ENCODE measurements around the gene BACH2.

- TF ChIP-seq EZH2phosphoT487 (IDR thresholded peaks at IDR 0.05), result no peak
- no peak for TF ChIP-seq EZH2 (IDR thresholded peaks at IDR 0.05)
These were observed 365.9 kb downstream of the BACH2 start for GRCh38 chr6:89930789-89931188.

All from neural progenitor cell (in vitro differentiated cells).